ENCODE data around the gene AGA.
A peak's percentile ranks its signal among the peaks of the same experiment; 100 is the strongest.

AGA gene

DNA sequence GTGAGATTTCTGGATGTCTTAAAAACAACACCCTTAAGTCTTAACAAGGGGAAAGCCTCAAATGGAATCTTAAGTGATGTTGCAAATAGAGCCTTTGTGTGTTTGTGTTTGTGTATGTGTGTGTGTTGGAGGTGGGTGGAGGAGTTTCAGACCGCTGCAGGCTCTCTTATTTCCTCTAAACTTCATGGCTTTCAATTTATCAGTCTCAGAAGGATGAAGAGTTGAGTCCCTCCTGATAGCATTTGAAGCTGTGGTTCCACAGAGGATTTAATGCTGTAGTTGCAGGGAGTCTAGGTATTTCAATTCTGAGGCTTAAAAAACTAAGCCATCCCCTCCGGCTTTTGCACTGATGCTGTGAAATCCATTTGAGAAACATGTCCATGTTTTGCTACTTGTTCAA is 4.3 kb upstream of the AGA start:
- DNase-seq, result no peak

DNA sequence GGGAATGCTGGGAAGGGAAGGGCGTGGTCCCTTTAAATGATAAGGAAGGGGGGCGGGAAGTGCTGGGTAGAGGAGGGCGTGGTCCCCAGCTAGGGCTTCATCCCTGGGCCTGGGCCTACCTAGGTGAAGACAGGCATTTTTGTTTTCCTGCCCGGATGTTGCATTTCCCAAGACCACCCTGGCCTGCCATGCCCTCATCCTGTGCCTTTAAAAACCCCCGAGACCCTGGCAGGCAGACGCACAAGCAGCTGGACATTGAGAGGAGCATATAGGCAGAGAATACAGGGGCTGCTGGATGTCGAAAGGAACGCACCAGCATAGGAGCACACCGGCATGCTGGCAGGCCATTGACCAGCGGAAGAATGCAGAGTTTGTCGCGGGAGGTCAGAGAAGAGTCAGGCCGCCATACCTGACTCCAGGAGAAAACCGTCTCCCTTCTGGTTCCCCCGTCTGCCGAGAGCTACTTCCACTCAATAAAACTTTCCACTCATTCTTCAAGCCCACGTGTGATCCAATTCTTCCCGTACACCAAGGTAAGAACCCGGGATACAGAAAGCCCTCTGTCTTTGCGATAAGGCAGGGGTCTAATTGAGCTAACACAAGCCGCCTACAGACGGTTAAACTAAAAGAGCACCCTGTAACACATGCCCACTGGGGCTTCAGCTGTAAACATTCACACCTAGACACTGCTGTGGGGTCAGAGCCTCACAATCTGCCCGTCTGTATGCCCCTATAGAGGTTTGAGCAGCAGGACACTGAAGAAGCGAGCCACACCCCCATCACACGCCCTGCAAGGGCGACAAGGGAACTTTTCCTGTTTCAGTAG is 2.9 kb upstream of the AGA start:
- no peak for DNase-seq

DNA sequence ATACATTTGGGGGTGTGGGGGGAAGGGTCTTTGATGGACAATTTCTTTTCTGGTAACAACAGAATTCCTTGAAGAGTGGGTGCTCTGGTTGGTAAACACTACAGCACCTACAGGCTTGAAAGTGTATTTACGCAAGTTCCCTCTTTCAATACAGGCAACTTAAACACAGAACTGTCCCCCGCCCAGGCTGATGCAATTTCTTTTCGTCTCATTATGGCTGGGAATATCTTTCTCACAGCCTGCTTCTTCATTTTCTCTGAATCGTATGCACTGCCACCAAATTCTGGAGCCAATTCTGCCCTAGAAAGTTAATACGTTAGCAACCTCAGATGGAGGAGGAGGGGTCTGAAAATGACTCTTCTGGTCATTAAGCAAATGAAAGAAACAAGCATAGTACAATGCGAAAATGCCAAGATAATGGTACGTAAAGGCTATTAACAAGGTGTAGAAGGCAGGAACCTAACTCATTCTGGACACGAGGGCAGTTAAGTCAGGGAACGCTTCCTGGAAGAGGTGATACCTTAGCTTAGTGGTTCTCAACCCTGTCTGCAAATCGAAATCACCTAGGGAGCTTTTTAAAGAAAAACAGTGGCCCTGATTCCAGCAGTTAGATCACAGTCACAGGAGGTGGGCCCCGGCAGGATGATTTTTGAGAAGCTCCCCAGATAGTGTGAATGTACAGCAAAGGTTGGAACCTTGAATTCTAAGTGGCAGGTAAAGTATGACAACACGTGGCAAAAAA is 1.0 kb downstream of the AGA start:
- peak in 1 of 5 donors; percentile 74 for DNase-seq

DNA sequence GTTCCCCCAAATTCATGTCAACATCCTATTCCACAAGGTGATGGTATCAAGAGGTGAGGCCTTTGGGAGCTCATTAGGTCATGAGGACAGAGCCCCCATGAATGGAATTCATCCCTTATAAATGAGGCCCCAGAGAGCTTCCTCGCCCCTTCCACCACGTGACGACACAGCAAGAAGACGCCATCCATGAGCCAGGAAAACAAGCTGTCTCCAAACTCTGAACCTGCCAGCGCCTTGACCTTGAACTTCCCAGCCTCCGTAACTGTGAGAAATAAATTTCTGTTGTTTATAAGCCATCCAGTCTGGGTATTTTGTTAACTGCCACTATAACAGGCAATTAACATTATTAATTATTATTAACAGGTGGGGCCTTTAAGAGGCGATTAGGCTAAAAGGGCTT is 5.8 kb downstream of the AGA start:
- DNase-seq, result no peak

DNA sequence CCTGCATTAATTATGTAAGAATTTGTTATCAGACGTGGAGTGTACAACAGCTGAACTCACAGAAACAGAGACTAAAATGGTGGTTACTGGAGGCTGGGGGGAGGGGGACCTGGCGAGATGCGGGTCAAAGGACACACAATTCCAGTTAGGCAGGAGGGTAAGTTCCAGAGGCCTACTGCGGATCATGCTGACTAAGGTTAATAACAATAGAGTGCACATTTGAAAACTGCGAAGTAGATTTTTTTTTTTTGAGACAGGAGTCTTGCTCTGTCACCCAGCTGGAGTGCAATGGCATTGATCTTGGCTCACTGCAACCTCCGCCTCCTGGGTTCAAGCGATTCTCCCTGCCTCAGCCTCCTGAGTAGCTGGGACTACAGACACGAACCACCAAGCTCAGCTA is 7.6 kb downstream of the AGA start:
- no peak for DNase-seq

DNA sequence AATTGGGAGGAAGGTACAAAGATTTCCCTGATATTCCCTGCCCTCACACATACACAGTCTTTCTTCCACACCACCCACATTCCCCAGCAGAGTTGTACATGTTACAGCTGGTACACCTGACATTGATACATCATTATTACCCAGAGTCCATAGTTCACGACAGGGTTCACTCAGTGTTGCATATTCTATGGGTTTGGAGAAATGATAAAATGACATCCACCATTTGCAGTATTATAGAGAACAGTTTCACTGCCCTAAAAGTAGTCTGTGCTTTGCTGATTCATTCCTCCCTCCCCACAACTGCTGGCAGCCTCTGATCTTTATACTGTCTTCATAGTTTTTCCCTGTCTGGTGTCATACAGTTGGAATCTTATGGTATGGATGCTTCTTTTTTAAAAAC is 15.0 kb downstream of the AGA start:
- DNase-seq, result no peak

DNA sequence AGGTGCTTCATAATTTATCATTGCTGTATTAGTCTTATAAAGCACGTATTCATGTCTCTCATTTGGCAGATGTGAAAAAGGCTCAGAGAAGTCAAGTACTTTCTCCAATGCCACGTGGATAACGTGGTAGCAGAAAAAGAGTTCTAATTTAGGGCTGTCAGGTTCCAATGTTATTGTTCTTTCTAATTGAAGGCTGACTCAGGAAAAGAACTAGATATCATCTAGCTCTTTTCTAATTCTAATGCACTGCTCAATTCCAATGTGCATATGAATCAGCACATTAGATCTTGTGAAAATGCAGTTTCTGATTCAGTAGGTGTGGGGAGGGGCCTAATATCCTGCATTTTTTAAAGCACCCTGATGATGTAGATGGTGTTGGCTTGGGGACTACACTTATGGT is 22.8 kb downstream of the AGA start:
- DNase-seq, result no peak

DNA sequence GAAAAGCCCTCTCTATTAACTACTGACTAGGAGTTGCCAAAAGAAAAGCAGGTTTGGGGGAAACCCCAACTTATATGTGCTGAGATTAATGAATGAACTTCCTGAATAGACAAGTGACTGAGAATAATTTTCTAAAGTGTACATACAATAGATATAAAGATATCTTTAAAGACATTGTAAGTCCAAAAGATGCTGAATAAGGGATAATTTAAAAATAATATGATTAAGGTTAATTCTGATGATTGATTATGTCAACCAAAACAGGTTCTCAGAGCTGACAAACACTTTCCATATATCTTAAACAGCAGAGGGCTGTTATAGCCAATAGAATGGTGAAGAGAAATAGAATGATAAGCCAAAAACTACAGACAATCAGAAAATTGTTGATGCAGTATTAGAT is 28.6 kb downstream of the AGA start:
- DNase-seq, result no peak

DNA sequence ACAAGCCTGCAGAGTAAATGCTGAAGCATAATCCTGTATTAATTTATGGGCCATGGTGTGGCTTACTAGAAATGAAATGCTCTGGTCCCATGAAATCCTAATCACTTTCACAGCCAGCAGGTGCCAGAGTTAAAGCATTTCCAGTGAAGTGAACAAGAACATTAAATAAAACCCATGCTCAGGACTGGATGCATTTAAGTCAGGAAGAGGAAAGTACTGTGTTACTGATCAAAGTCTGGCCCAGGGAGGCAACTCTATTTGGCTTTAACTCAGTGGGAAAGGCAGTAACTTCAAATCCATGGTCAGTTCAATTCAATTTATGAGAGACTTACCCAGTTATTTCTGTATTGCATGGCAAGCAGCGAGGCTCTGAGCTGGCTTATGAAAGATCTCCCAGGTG is 29.2 kb downstream of the AGA start:
- no peak for DNase-seq

DNA sequence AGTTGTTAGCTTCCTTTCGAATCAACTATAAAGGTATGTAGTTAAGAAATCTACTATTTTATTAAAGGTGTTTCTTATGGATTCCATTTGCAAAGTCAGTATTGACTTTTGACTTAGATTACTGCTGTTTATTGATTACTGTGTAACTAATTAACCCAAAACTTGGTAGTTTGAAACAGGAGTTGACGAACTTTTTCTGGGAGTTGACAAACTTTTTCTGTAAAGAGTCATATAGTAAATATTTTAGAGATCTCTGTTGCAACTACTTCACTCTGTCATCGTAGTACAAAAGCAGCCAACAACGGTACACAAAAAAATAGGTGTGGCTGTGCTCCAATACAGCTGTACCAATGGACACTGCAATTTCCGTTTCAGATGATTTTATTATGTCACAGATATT is 30.2 kb downstream of the AGA start:
- DNase-seq, result no peak

DNA sequence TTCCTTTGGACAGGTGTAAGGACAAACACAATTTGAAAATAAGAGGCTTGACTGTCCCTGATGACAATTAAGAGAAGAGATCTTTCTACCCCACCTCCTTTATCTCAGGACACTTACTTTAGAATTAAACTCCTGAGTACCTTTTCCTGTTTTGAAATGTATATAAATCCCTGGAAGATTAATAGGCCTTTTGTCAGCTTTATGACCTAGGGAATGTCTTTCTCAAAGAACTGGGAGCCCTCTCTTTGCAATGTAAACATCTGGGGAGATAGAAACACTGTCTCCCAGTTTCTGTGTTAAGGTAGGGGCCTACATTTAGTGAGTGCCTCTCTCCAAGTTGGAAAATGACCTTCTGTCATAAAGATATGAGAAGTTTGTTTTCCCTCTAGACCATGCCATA is 31.7 kb downstream of the AGA start:
- no peak for DNase-seq

DNA sequence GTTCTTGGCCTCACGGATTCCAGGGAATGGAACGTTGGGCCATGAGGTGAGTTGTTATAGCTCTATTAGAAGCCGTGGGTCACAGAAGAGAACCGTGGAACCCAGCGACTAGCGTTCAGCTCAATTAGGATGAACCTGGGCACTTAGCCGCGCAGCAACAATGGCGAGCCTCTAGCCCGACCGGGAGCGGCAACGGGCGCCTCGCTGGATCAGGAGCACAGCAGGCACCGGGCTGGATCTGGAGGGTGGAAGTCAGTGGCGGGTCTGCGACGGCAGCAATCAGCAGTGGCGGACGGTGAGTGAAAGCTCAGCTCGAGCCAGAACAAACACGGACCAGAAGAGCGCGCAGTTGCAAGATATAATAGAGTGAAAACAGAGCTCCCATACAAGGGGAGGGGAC is 34.2 kb downstream of the AGA start:
- no peak for DNase-seq

DNA sequence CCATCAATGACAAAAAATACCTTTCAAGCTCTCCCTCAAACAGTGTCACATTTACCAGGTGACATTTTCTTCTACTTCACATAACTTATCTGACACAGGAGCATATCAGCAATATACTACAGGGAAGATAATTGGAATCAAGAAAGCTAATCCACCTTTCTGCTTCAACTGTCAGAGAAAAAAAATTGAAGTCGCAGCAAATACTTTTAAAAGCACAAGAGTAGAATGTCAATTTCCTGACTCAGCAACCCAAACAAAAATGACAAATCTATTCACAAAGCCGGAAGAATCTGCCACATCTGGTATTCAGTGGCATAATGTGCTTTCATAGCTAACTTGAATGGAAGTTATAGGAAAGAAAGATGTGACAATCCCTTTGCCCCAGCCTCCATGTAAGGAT is 36.7 kb downstream of the AGA start:
- no peak for DNase-seq

DNA sequence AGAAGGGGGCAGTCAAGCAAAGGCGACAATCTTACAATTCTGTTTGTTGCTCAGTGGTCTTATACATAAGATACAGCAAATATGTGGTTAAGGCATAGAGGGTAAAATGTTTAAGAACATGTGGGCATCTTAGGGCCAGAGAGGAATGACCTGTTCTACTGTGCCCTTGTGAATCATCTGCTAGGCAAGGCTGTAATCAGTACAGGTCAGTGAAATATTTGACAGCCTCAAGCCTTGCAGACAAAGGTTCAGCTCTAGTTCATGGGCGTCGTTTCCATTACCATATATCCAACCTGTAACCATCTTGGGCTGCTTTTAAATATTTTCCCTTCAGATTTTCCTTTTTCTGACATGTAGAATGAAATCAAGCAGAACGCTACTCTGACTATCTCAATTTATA is 37.3 kb downstream of the AGA start:
- DNase-seq, result no peak

DNA sequence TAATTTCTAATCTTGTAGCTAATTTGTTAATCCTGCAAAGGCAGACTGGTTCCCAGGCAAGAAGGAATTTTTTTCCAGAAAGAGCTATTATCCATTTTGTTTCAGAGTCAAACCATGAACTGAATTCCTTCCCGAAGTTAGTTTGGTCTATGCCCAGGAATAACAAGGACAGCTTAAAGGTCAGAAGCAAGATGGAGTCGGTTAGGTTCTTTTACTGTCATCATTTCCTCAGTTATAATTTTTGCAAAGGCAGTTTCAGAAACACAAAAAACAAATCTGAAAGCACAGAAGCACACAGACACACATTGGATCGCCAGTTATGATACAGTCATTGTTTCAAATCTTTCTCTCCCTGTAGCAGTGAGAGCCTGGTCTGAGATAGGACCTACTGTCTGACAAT is 37.9 kb downstream of the AGA start:
- DNase-seq, result no peak

DNA sequence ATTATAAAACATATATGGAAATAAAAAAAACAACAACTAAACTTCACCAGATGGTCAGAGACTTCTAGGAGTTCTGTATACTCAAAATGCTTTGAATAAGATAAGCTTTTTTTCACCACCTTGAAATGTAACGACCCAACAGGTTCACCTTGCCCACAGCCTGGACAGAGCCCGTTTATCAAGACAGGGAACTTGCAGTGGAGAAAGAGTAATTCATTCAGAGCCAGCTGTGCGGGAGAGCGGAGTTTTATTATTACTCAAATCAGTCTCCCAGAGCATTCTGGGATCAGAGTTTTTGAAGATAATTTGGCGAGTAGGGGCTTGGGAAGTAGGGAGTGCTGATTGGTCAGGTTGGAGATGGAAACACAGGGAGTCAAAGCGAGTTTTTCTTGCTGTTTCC is 38.5 kb downstream of the AGA start:
- DNase-seq, result no peak

DNA sequence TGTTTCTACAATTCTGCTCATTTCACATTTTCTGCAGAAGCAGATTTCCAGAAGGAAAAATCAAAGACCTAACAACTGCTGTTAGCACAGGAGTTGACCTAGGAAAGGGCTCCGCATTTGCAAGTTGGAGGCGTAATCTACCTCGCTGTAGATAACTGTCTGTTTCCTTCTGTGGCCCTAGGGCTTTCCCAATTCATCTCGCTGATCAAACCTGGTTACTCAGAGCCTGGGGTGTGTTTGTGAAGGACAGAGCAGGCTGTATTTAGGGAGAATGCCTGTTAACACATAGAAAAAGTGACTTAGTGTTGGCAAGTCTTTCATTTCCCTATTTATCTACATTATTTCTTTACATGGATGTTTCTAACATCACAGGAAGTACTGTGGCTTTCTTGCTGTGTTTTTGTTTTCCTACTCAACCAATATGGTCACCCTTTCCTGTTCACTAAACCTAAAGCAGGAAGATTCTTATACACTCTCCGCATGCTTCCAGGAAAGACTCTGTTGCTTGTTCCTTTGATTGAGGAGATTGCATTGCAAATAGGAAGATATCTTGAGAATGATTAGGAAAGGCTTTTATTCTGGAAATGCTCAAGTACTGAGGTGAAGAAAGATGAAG is 40.5 kb downstream of the AGA start:
- peak in 1 of 5 donors; percentile 62 for DNase-seq

DNA sequence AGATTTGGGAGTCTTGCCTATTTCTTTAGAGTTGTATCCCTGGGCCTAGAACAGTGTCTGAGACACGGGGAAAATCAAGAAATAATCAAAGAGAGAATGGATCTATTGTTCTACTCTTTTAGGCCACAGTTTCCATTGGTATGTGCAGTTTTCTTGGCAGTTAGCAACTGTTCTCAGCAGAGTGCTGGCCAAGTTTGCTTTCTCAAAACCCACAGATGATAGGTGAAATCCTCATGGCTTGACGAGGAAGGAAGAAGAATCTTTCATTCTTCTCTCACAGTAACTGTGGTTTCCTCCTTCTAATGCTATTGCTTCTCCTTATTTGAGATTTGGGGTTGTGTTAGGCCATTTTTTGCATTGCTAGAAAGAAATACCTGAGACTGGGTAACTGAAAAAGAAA is 42.2 kb downstream of the AGA start:
- DNase-seq, result peak in 1 of 5 donors; percentile 49

DNA sequence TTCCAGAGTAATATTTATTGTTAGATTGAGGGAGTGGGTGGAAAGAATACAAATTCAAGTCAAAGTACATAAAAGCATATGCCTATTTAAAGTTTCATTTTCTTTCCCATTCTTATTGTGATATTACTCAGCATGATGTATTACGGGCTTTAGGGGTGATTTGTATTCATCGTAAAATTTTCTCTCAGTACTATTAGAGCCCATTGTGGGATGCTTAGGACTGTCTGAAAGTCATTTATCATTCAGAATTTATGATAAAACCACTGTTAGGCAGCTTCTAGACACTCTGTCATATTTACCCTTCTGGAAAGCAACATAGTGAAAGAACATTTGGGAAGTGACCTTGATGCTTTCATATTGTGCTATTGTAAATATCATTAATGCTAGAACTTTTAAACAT is 45.9 kb downstream of the AGA start:
- DNase-seq, result peak in 1 of 5 donors; percentile 9

DNA sequence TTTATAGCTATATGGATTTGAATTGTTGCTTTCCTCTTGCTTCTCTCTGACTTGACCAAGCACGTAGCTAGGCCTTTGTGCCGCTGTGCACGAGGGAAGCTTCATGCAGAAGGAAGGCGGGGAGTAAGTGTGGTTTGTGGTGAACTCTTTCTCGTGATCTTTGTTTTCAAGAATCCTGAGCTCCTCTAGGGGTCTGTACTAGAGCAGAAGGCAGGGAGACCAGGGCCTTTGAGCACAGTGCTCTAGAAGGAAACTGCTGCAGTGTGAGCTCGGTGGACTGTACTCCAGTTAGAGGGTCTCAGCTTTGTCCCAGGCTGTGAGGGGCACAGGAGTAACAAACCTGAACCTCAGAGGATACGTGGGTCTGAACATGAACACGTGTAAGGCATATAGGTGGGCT is 49.0 kb downstream of the AGA start:
- peak in 1 of 5 donors; percentile 53 for DNase-seq

DNA sequence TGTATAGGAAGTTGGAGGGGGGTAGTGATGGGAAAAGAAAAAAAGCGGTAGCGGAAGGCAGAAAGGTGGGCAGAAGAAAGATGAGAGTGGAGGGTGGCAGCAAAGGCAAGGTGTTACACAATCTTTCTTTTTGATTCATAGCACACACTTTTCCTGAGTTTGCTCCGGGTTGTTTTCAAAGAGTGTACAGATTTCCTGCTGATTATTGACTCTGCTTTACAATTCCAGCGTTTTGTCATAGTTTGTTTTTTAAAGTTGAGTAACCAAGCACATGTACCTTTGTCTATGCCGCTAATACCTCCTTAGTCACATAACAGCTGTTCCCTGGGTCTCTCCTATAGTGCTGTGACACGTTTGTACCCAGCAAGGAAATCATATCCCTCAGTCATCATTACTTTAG is 50.3 kb downstream of the AGA start:
- DNase-seq, result no peak

DNA sequence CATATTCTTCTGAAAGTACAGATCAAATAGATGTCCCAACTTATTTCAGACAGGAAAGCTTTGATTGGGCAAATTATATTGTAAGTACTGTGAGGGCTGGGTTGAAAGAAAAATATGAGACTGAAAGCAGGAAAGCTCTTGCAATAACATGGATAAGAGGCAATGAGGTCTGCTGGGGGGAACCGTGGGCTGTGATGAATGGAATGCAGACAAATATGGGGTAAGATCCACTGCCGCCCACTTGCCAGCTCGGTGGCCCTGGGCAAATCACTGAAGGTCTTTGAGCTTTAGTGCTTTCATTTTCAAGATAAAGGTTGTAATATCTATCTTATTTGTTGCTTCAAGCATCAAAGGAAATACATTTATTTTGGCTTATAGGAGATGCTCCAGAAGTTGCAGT is 51.0 kb downstream of the AGA start:
- no peak for DNase-seq

DNA sequence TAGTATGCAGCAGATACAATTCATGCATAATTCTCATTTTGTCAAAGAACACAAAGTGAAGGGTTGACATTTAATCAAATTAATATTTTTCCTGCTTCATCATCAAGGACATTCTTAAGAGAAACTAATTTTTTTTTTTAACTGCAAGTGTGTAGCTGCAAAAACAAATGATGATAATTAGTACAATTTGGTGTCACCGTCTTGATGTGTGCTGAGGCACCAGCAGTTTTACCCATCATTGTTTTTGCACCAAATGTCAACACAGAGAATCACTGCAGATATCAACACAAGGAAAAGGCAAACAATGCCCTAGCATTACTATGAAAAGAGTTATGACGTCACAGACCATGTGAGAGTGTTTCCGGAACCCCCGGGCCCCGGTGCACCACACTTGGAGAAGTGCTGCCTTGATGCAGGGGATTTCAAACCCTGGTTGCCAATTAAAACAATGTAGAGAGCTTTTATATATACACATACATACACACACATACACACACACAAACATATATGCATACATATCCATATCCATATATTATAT is 55.9 kb downstream of the AGA start:
- DNase-seq, result no peak

Measured in T-helper 1 cell (primary cell).